A673 (cell line): ENCODE results near the gene RTL1.

Experiments
- CTCF ChIP-seq: fragments of 300-800, 200-600 bp; sonication (generic); conservative IDR thresholded peaks from 2 replicates; pipeline ENCODE4 v1.5.1; 2017; ENCODE audit warnings: low read depth, mild to moderate bottlenecking, antibody characterized with exemption, low read length, moderate library complexity, mixed read lengths
- EZH2 ChIP-seq: fragments of 200-600 bp; sonication (generic); IDR thresholded peaks from 2 replicates; pipeline ENCODE4 v1.6.1; 2017; ENCODE audit warnings: borderline replicate concordance, low read depth, mild to moderate bottlenecking, mixed read lengths, antibody characterized with exemption, low read length; ENCODE audit not compliant: poor library complexity, severe bottlenecking

GRCh38 chr14:100835548-100836310 lies 67.8 kb downstream of the RTL1 start:
- no peak for TF ChIP-seq CTCF
- TF ChIP-seq EZH2: no peak
